AG09319 (cell line): ENCODE data around the gene MYO9B.

ENCODE experiments used
- DNase-seq: peaks from one replicate; pipeline ENCODE4 v3.0.0-alpha.2; 2010; ENCODE audit warnings: low read depth; ENCODE audit errors: extremely low read depth
- CTCF ChIP-seq: IDR thresholded peaks from 2 replicates; pipeline ENCODE4 v1.5.1; 2011; ENCODE audit warnings: low read depth, mild to moderate bottlenecking, inconsistent platforms, low read length, moderate library complexity

MYO9B gene

DNA sequence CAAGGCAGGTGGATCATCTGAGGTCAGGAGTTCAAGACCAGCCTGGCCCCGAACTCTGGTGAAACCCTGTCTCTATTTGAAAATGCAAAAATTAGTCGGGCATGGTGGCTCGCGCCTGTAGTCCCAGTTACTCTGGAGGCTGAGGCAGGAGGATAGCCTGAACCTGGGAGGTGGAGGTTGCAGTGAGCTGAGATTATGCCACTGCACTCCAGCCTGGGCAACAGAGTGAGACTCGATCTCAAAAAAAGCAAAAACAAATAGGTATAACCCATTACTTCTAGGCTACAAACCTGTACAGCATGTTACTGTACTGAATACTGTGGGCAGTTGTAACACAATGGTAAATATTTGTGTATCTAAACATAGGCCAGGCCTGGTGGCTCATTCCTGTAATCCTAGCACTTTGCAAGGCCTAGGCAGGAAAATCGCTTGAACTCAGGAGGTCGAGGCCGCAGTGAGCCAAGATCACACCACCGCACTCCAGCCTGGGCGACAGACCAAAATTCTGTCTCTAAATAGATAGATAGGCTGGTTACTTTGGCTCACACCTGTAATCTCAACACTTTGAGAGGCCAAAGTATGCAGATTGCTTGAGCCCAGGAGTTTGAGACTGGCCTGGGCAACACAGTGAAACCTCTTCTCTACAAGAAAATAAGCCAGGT lies 63.5 kb downstream of the MYO9B start:
- TF ChIP-seq CTCF: no peak
- no peak for DNase-seq

GRCh38 chr19:17144771-17145170 lies 69.2 kb downstream of the MYO9B start:
- DNase-seq: peak; percentile 49

- DNase-seq: no peak
- TF ChIP-seq CTCF: no peak
Observed at GRCh38 chr19:17145546-17146497, 70.2 kb downstream of the MYO9B start.

DNA sequence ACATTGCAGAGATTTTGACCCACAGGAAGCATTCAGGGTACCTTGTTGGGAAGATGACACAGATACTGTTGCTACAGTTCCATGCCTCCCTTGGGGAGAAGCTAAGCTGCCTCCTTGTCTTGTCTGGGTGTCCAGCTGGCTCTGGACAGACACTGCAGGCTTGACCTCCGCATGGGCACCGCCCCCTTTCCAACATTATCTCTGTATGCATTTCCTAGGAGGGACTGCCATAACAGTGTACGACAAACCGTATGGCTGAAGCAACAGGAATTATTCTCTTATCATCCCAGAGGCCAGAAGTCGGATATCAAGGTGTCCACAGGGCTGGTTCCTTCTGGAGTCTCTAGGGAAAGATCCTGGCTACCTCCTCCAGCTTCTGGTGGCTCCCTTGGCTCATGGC lies 72.6 kb downstream of the MYO9B start:
- TF ChIP-seq CTCF: no peak
- DNase-seq: no peak

- no peak for TF ChIP-seq CTCF
- DNase-seq: no peak
Observed at GRCh38 chr19:17149393-17150135, 74.0 kb downstream of the MYO9B start.

- no peak for TF ChIP-seq CTCF
- no peak for DNase-seq
Observed at GRCh38 chr19:17153996-17154395, 78.4 kb downstream of the MYO9B start.

- TF ChIP-seq CTCF: no peak
- DNase-seq: no peak
Observed at GRCh38 chr19:17155251-17155650, 79.7 kb downstream of the MYO9B start.
